ENCODE results near the gene KCNJ10.

Gene KCNJ10

GRCh38 chr1:160097911-160098851 lies 28.2 kb upstream of the KCNJ10 start, which contains the start of gene IGSF8:
IGSF8 (minus strand) TSS chr1:160098619; CDS start chr1:160098472, 147 bp downstream.
- ATAC-seq = peak; percentile 79
- TF ChIP-seq TOX (CRISPR knock-in tag; IDR thresholded peaks at IDR 0.05; ENCODE audit: borderline replicate concordance) (no peak), CSRNP3 (CRISPR knock-in tag; IDR thresholded peaks at IDR 0.05) (no peak), PATZ1 (CRISPR knock-in tag; IDR thresholded peaks at IDR 0.05; ENCODE audit: borderline replicate concordance) (no peak), ZFP3 (CRISPR knock-in tag; IDR thresholded peaks at IDR 0.05) (no peak), ARNTL (CRISPR knock-in tag; IDR thresholded peaks at IDR 0.05; ENCODE audit: borderline replicate concordance, low read depth) (no peak), ZFP30 (CRISPR knock-in tag; IDR thresholded peaks at IDR 0.05) (no peak), ESRRG (CRISPR knock-in tag; IDR thresholded peaks at IDR 0.05) (no peak), SNAI2 (CRISPR knock-in tag; IDR thresholded peaks at IDR 0.05) (no peak), OSR1 (CRISPR knock-in tag; IDR thresholded peaks at IDR 0.05) (no peak)
- TF ChIP-seq, protein P1, sequence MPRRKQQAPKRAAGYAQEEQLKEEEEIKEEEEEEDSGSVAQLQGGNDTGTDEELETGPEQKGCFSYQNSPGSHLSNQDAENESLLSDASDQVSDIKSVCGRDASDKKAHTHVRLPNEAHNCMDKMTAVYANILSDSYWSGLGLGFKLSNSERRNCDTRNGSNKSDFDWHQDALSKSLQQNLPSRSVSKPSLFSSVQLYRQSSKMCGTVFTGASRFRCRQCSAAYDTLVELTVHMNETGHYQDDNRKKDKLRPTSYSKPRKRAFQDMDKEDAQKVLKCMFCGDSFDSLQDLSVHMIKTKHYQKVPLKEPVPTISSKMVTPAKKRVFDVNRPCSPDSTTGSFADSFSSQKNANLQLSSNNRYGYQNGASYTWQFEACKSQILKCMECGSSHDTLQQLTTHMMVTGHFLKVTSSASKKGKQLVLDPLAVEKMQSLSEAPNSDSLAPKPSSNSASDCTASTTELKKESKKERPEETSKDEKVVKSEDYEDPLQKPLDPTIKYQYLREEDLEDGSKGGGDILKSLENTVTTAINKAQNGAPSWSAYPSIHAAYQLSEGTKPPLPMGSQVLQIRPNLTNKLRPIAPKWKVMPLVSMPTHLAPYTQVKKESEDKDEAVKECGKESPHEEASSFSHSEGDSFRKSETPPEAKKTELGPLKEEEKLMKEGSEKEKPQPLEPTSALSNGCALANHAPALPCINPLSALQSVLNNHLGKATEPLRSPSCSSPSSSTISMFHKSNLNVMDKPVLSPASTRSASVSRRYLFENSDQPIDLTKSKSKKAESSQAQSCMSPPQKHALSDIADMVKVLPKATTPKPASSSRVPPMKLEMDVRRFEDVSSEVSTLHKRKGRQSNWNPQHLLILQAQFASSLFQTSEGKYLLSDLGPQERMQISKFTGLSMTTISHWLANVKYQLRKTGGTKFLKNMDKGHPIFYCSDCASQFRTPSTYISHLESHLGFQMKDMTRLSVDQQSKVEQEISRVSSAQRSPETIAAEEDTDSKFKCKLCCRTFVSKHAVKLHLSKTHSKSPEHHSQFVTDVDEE (CRISPR knock-in tag; IDR thresholded peaks at IDR 0.05) = no peak
- TF ChIP-seq, protein P2, sequence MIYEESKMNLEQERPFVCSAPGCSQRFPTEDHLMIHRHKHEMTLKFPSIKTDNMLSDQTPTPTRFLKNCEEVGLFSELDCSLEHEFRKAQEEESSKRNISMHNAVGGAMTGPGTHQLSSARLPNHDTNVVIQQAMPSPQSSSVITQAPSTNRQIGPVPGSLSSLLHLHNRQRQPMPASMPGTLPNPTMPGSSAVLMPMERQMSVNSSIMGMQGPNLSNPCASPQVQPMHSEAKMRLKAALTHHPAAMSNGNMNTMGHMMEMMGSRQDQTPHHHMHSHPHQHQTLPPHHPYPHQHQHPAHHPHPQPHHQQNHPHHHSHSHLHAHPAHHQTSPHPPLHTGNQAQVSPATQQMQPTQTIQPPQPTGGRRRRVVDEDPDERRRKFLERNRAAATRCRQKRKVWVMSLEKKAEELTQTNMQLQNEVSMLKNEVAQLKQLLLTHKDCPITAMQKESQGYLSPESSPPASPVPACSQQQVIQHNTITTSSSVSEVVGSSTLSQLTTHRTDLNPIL (CRISPR knock-in tag; IDR thresholded peaks at IDR 0.05; ENCODE audit: low read depth) = no peak

DNA sequence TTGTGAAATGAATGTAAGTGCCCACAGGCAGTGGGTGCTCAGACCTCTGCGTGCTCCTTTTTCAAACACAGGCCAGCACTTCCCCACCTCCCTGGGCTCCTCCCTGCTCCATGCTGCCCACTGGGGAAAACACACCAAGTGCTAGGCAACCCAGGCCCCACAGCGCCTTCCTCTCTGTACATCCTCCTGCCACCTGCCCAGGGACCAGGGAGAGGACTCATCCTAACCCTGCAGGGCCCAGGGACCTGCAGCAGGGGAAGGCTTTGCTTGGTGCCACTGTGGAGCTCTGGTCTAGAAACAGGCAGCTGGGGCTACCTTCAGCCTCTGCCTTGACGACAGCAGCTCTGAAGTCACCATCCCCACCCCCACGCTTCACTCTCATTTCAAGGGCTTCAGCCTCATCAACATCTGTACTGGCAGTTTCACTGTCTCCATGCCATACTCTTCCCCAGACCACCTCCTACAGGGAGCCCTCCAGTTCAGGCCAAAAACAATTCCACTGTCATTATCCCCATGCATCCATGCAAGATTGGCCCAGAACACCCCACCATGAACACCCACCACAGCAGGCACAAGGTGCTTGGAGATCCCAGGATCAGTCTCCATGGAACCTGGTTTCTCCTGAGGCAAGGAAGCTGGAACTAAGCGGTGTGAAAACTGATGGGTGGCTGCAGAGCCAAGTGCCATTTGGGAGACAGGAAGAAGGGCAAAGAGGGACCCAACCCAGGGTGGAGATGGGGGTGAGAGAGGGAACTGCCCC lies 27.4 kb upstream of the KCNJ10 start:
- no peak for ATAC-seq
- TF ChIP-seq PPARA (CRISPR knock-in tag; IDR thresholded peaks at IDR 0.05; ENCODE audit: borderline replicate concordance) (no peak), ZFP3 (CRISPR knock-in tag; IDR thresholded peaks at IDR 0.05) (no peak), TCF4 (CRISPR knock-in tag; IDR thresholded peaks at IDR 0.05; ENCODE audit: borderline replicate concordance) (no peak), ZNF70 (CRISPR knock-in tag; IDR thresholded peaks at IDR 0.05) (no peak), PATZ1 (CRISPR knock-in tag; IDR thresholded peaks at IDR 0.05; ENCODE audit: borderline replicate concordance) (no peak), POU6F1 (CRISPR knock-in tag; IDR thresholded peaks at IDR 0.05; ENCODE audit: borderline replicate concordance, low read depth) (no peak)
- TF ChIP-seq, protein P2 (CRISPR knock-in tag; IDR thresholded peaks at IDR 0.05; ENCODE audit: low read depth) = no peak
